Central memory CD4-positive, alpha-beta T cell (primary cell): ENCODE data around the gene CHRM4.

Experiments
- DNase-seq: peaks from one replicate; pipeline ENCODE4 v3.0.0; 2022
- total RNA-seq, 3 experiments: gene quantifications; one replicate each; lab custom pipeline; 2026; lab: John Stamatoyannopoulos, UW

CHRM4 gene
- total RNA-seq = 0.11 to 3.9 (median 0.39) reads per million in 3 experiments

GRCh38 chr11:46391578-46392420 lies at the start of gene CHRM4:
TSS of gene CHRM4 (minus strand) at chr11:46391776. CDS start at chr11:46386557, 5,219 bp downstream.
- DNase-seq = no peak

GRCh38 chr11:46438211-46438610 lies 46.6 kb upstream of the CHRM4 start:
- no peak for DNase-seq

- no peak for DNase-seq
These were observed 45.6 kb upstream of the CHRM4 start for GRCh38 chr11:46437122-46437689.

- no peak for DNase-seq
These were observed 44.5 kb upstream of the CHRM4 start for GRCh38 chr11:46436113-46436512.

- no peak for DNase-seq
These were observed 44.1 kb upstream of the CHRM4 start for GRCh38 chr11:46435679-46436078.

- no peak for DNase-seq
These were observed 39.6 kb upstream of the CHRM4 start for GRCh38 chr11:46431211-46431610.

DNA sequence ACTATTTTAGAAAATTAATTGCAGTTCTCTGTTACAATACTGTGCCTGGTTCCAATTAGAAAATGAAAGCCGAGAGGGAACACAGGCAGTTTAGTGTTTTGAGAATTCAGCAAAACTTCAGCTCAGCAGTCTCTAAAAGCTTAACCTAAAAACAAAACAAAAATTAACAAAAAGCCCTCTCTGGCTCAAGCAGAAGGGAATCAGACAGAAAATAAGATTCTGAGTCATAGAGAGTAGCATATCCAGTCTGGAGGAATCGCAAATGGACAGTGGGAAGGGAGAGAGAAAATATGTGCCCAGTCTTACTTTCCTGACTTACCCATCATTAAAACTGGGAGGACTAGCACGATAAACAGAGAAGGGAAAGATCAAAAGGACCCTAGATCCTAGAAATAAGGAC lies 38.1 kb upstream of the CHRM4 start:
- no peak for DNase-seq

GRCh38 chr11:46427364-46427763 lies 35.8 kb upstream of the CHRM4 start:
- no peak for DNase-seq

- DNase-seq = no peak
These were observed 34.8 kb upstream of the CHRM4 start for GRCh38 chr11:46426233-46426991.

GRCh38 chr11:46422588-46422987 lies 31.0 kb upstream of the CHRM4 start:
- DNase-seq = no peak

- no peak for DNase-seq
These were observed 29.8 kb upstream of the CHRM4 start for GRCh38 chr11:46421257-46421880.

DNA sequence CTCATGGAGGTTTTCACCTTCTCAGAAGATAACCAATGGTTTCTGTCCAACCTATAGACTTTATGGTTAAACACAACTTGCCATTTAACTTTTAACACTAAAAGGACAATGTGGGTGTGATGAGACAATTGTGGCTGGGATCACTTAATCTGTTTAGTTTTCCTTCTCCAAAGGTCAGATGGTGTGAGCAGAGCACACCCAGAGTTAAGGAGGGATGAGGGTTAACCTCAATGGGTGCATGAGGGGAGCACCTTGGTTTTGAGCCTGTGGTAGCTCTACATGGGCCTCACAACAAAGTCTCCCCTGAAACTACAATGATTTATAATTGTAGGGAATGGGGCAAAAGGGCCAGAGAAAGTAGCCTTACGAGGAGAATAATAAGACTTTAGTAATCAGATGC lies 28.9 kb upstream of the CHRM4 start:
- no peak for DNase-seq

DNA sequence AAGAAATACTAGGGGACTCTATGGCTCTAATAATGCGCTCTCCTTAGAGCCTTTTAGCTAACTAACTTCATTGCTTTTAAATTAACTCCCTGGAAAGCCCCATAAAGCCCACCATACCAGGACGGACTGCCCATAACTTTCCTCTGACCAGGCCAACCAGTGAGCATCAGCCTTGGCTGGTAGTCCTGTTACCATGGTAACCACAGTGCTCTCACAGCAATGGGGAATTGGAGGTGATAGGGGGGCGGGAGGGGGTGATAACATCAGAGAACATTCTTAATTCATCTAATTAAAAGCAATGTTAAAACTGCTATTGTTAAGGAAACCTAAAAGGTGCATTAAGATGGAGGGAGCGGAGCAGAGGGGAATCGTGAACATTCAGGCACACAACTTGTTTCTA lies 27.2 kb upstream of the CHRM4 start:
- no peak for DNase-seq

GRCh38 chr11:46417711-46418110 lies 26.1 kb upstream of the CHRM4 start:
- no peak for DNase-seq

DNA sequence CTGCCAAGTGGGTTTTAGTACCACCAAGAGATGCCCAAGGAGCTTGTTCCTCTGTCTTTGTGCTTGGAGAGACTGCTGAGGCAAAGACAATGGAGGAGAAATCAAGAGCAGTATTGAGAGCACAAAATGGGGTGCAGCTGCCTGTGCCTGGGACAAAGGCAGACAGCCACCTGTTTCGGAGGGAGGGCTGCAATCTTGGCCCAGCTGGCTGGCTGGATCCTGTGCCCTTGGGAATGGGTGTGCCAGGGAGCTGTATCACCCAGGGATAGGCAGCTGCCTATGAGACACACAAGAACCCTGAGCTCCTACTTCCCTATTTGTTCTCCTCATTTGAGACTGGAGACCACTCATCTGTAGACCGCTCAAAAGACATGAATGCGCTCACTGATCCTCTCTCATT lies 23.3 kb upstream of the CHRM4 start:
- DNase-seq = no peak

DNA sequence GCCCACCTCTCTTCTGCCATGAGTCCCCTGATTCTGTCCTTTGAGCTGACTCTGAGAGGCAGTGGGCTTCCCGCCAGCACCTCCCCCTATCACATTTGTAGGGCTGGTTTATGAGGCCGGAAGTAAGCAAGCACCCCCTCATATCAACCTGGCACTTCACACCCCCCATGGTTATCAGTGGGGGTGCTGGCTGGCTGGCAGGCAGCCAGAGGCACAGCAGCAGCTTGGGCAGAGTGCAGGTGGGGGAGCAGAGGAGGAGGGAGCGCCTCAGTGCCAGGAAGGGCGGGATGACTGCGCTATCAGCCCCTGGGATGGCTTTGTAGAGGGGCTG lies 22.9 kb upstream of the CHRM4 start:
- DNase-seq = no peak

DNA sequence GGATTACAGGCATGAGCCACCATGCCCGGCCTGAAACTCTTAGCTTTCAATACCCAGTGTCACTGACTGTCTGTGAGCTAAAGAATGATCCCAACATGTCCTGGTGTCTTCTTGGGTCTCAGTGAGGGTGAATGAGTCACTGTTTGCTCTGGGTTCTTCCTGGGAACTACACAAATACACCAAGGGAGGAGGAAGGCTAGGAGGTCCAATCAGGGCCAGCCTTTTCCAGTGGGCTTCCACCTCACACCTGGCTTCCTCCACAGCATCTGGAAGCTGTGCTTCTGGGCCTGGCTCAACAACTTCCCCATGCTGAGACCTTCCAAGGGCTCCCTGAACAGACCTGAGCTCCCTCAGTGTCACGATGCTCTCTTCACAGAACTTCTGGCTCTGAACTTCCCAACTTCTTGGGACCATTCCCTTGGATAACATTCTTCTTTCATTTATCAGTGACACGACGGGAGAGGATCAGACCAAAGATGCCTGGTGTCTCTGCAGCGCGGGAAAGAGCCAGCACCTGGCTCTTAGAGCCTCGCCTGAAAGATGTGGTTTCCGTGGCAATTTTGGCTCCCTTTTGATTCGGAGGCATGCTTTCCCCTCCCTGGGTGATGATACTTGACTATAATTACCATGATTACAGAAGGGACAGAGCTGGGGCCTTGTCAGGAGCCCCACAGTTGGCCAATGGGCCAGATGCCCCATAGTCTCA lies 22.3 kb upstream of the CHRM4 start:
- DNase-seq = no peak

DNA sequence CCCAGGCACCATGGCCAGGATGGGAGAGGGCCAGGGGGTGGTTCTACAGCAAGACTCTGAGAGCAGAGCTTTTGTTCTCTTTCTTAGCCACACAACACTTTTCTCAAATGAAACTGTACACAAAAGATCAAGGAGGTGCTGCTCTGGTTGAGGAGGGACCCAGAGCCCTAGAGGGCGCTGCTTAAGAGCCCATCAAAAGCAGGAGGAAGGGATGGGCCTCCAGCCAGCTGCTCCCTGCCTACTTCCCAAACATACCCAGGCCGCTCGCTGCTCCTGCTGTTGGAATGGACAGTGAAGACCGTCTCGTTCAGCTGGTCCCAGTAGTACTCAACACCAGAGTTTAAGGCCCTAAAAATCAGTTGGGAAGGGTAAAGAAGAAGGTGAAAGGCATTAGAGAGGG lies 18.4 kb upstream of the CHRM4 start:
- DNase-seq = no peak

DNA sequence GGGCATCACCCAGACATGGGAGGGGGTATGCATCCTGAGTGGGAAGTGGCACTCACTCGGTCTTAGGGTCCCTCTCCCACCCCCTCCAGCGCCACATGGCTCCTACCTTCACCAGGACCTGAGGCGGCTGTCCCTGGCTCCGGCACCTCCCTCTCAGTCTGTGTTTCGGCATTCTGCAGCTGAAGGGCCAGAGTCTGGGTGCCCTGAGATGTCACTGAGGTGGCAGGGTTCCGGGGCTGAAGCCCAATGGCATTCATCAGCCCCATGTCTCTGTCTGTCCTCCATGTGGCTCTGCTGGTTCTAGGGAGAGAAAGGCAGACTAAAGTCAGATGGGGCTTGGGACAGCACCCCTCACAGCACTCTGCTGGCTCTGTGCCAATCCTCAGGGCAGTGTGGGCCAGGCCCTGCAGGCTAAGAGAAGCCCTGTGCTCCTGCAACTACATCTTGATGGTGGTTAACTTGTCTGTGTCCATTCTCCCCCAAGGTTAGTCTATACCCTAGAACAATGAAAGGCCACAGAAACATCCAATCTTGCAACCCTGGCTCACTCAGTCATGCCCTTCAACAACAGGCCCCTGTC lies 16.9 kb upstream of the CHRM4 start:
- no peak for DNase-seq

DNA sequence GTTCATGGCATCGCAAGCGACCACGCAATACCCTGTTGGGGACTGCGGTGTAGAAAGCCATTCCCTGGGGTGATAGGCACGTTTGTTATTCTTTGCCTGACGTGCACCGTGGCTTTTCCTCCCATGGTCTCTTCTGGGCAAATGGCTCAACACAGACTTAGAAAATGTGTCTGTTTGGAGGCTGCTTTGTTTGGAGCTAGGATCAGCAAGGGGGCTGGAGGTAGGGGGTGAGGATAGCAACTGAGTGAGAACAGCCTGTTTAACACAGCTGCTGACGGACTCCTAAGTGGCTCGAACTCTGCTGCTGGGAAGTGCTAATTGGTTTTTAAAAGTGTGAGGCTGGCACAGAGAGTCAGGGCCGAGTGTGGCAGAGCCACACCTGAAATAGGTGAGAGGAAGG lies 16.1 kb upstream of the CHRM4 start:
- DNase-seq = no peak

DNA sequence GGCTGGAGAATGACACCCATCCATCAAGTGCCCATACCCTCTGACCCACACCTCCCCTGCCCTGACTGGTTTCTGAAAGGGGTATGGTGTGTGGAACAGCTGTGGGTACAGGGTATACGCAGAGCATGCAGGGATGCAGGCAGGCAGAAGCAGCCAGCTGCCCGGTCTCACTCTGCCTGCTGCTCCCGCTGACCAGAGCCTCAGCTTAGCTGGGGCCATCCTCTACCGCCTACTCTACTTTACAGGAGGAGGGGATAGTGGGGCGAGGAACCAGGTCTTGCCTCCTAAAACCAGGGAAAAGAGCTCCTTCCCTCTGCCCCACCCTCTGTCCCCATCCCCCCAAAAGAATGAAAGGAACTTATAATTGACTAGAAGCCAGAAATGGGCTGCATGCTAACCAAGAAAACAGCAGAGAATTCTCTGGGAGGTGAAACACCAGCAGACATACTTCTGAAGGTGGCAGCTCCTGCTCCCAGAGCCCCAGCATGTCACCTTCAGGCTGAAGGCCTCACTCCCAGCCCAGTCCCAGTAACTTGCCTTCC lies 13.0 kb upstream of the CHRM4 start:
- no peak for DNase-seq
